ENCODE results near the gene TNP2.

Gene TNP2

DNA sequence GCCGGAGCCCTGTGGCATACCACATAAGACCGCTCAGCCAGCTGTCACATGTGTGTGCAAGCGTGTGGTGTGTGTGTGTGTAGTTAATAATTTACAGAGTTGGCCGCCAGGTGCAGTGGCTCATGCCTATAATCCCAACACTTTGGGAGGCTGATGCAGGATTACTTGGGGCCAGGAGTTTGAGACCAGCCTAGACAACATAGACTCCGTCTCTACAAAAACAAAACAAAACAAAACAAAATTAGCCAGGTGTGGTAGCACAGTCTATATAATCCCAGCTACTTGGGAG lies 33.5 kb downstream of the TNP2 start:
- Histone ChIP-seq H3K27me3 (ENCODE audit: control insufficient read depth, low read length) (peaks cover 29% of the 10 kb centered on the region), H4K20me1 (ENCODE audit: control insufficient read depth, insufficient read depth, low read depth, low read length) (no peaks in the 10 kb centered on the region), H3K79me2 (ENCODE audit: control insufficient read depth, low read length) (no peaks in the 10 kb centered on the region), H3K4me1 (ENCODE audit: control insufficient read depth, low read length) (peaks cover 18% of the 10 kb centered on the region), H3K27ac (ENCODE audit: low read depth, low read length) (no peak overlapping the region), H3K4me3 (ENCODE audit: low read length) (no peak overlapping the region), H3K4me2 (ENCODE audit: low read length) (no peak overlapping the region), H3K9me2 (replicated peaks; ENCODE audit: control insufficient read depth, low read length) (no peaks in the 10 kb centered on the region), H3K36me3 (ENCODE audit: control insufficient read depth, low read length) (no peaks in the 10 kb centered on the region), H3K9me3 (ENCODE audit: control insufficient read depth, insufficient read depth, low read length) (no peaks in the 10 kb centered on the region), H3F3A (ENCODE audit: control insufficient read depth, insufficient read depth) (no peaks in the 10 kb centered on the region)
- no peak for TF ChIP-seq EZH2phosphoT487 (IDR thresholded peaks at IDR 0.05; ENCODE audit: borderline replicate concordance, low read length)
- TF ChIP-seq CTCF (IDR thresholded peaks at IDR 0.05; ENCODE audit: low read depth, low read length, poor library complexity, severe bottlenecking), result no peak

- H3K27ac ChIP-seq (ENCODE audit: low read depth, low read length), result no peak overlapping the region
- no peaks in the 10 kb centered on the region for H4K20me1 ChIP-seq (ENCODE audit: control insufficient read depth, insufficient read depth, low read depth, low read length)
- H3K79me2 ChIP-seq (ENCODE audit: control insufficient read depth, low read length), result no peaks in the 10 kb centered on the region
- no peaks in the 10 kb centered on the region for H3K36me3 ChIP-seq (ENCODE audit: control insufficient read depth, low read length)
- H3K9me2 ChIP-seq (replicated peaks; ENCODE audit: control insufficient read depth, low read length), result no peaks in the 10 kb centered on the region
- H3F3A ChIP-seq (ENCODE audit: control insufficient read depth, insufficient read depth), result no peaks in the 10 kb centered on the region
- no peak overlapping the region for H3K4me2 ChIP-seq (ENCODE audit: low read length)
- peaks cover 29% of the 10 kb centered on the region for H3K27me3 ChIP-seq (ENCODE audit: control insufficient read depth, low read length)
- H3K9me3 ChIP-seq (ENCODE audit: control insufficient read depth, insufficient read depth, low read length), result no peaks in the 10 kb centered on the region
- no peak overlapping the region for H3K4me3 ChIP-seq (ENCODE audit: low read length)
- H3K4me1 ChIP-seq (ENCODE audit: control insufficient read depth, low read length), result peaks cover 17% of the 10 kb centered on the region
- TF ChIP-seq CTCF (IDR thresholded peaks at IDR 0.05; ENCODE audit: low read depth, low read length, poor library complexity, severe bottlenecking), result no peak
- TF ChIP-seq EZH2phosphoT487 (IDR thresholded peaks at IDR 0.05; ENCODE audit: borderline replicate concordance, low read length), result no peak
Measured at GRCh38 chr16:11234884-11235702, 34.0 kb downstream of the TNP2 start.

- Histone ChIP-seq H3K9me3 (ENCODE audit: control insufficient read depth, insufficient read depth, low read length) (no peaks in the 10 kb centered on the region), H3F3A (ENCODE audit: control insufficient read depth, insufficient read depth) (no peaks in the 10 kb centered on the region), H3K36me3 (ENCODE audit: control insufficient read depth, low read length) (no peaks in the 10 kb centered on the region), H3K79me2 (ENCODE audit: control insufficient read depth, low read length) (no peaks in the 10 kb centered on the region), H3K4me3 (ENCODE audit: low read length) (no peak overlapping the region), H3K27ac (ENCODE audit: low read depth, low read length) (no peak overlapping the region), H4K20me1 (ENCODE audit: control insufficient read depth, insufficient read depth, low read depth, low read length) (no peaks in the 10 kb centered on the region), H3K27me3 (ENCODE audit: control insufficient read depth, low read length) (peaks cover 35% of the 10 kb centered on the region), H3K9me2 (replicated peaks; ENCODE audit: control insufficient read depth, low read length) (no peaks in the 10 kb centered on the region), H3K4me1 (ENCODE audit: control insufficient read depth, low read length) (peaks cover 17% of the 10 kb centered on the region), H3K4me2 (ENCODE audit: low read length) (no peak overlapping the region)
- no peak for TF ChIP-seq EZH2phosphoT487 (IDR thresholded peaks at IDR 0.05; ENCODE audit: borderline replicate concordance, low read length)
Measured at GRCh38 chr16:11233727-11234376, 35.3 kb downstream of the TNP2 start.
